NT2/D1 (cell line): ENCODE measurements around the gene STX2.

Experiments used
- YY1 ChIP-seq: IDR thresholded peaks from 2 replicates; pipeline ENCODE4 v1.6.1; 2011; ENCODE audit not compliant: insufficient read length, insufficient read depth
- ZNF274 ChIP-seq: IDR thresholded peaks from 2 replicates; pipeline ENCODE4 v1.6.1; 2011; ENCODE audit warnings: mild to moderate bottlenecking, low read depth, low read length

GRCh38 chr12:130766470-130766869, 72.6 kb downstream of the STX2 start:
- no peak for TF ChIP-seq ZNF274
- TF ChIP-seq YY1: no peak
